Stimulated activated CD4-positive, alpha-beta T cell treated with anti-CD3 and anti-CD28 coated beads, Interleukin-1b, Interleukin-23, amount 100 ng/mL, for 24 hours (primary cell): ENCODE results near the gene FGFR3.
"Not testable (repeated sequence)": the region's sequence is repeated elsewhere in the genome, so short reads cannot be mapped to it uniquely, and the experiment has no call there.

Source experiments
- DNase-seq, 4 experiments: peaks; one replicate each; pipeline ENCODE4 v3.0.0-alpha.2; 2020; ENCODE audit warnings: low read depth in 4 of 4, low spot score in 1 of 4

FGFR3 gene

DNA sequence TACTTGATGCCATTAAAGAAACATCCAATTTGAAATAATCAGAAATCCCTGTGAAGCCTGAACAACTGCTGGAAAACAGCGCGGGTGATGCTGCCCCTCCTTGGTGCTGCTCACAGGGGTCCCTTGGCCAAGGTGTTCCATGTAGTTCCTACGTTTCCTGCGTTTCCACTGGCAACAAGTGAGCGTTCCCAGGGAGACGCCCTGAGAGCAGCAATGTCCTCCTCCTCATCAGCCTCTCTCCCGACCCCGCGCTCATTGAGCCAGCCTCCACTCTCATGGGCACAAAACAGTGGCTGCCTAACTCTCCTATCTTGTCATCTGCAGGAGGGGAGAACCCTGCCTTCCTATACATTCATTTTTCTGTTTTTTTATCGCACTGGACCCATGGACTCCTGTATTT is 44.0 kb downstream of the FGFR3 start:
- no peak for DNase-seq

DNA sequence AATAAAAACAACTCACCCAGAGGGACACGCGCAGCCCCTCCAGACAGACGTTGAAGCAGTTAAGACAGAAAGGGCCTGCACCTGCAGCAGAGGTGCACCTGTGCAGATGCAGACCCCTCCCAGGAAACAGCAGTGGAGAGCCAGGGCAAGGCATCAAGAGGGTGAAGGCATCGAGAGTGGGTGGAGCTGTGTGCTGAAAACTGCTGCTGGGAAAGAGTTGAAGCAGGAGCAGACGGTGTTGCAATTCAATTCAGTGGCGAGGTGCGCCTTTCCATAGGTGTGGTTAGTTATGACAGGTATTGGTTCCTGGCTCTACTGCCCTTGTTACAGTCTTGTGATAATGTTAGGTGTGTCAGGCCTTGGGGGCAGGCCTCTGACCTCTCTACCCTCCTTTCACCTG is 46.2 kb downstream of the FGFR3 start:
- no peak for DNase-seq

DNA sequence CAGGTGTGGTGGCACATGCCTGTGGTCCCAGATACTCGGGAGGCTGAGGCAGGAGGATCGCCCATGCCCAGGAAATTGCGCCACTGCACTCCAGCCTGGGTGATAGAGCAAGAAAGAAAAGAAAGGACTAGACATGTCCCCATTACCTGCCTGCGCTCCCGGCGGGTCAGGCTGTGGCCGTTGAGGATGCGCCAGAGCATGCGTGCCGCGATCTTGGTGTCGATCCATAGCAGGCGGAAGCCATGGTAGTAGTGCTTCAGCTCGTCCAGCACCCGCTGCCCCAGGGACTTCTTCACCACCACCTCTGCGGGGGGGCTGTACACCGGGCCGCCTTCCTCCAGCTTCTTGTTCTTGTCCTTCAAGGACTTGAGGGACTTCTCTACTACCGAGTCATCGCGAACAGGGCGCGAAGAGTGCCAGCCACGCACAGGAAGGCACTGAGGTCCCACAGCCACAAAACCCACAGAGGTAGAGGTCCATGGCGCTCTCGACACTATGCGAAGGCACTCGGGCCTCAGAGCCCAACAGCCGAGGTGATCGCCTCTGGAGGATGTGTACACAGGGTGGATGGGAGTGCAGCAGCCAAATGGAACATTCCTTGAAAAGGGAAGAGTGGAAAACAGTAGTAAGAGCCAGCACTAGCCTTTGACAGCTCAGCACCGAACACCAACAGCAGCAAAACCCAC is 48.3 kb downstream of the FGFR3 start:
- DNase-seq = no peak

DNA sequence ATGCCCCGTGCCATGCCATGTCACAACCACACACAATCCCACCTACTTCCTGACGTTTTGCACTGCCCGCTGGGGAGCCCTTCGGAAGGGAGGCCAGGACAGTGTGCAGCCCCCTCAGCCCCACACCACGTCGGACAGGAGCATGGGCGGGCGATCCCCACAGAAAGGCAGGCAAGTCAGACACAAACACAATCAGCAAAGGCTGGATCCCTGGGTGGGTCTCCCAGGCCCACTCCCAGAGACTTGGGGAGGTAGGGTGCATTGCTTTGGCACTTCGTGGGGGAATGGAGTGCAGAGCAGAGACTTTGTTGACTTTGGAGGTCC is 48.8 kb downstream of the FGFR3 start:
- DNase-seq = no peak

DNA sequence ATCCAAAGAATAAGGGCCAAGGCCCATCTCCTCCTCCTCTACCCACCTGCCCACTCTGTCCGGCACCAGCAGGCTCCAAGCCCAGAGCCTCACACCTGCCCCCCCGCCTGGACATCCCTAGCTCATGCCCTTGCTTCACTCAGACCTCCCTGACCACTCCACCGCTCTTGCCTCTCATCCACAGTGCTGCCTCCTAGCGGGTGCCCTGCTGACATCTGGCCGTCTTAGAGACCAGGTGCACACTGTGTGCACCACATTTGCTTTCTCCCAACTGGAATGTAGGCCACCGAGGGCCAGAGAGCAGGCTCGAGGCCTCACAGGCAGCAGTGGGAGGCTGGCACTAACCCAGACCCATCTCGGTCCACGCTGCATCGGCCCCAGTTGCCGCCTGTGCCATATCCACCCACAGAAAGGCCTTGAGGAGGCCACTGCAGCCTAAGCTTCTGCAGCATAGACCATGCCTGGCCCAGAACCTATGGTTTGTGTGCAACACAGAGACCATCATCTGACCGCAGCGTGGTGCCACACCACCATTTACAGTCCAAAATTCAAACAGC is 49.3 kb downstream of the FGFR3 start:
- no peak for DNase-seq

DNA sequence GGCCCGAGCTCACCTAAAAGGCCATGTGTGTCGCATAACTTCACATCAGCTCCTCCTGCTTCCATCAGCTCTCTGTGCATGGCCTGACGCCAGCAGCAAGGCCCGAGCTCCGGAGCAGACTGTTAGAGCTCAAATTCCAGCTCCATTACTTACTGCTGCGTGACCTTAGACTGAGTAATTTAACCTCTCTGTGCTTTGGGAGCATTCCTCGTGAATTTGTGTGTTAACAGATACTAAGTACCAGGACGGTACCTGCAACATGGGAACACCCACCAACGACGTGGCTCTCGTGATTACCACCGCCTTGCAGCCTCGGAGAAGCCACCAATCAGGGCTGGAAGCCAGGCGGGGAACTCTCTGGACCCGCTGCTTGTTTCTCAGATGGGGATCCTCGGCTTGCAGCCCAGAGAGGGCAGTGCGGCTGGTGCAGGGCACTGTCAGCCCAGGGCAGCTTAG is 49.9 kb downstream of the FGFR3 start:
- no peak for DNase-seq

DNA sequence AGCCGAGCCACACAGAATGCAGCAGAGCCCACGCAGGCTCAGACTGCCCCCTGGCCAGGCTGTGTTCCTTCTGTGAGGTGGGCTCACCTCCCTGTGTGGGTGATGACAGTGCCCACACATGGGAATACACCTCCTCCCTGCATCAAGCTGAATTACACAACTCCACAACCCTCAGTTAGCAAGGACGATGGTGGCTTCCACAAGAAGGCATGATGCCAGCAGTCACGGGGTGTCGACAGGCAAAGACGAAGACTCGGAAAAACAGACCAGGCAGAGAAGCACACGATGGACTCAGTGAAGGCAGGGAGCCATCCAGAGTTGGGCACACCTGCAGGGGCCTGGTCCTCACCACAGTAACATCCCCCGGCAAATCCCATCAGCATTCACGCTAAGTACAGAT is 50.8 kb downstream of the FGFR3 start:
- no peak for DNase-seq

DNA sequence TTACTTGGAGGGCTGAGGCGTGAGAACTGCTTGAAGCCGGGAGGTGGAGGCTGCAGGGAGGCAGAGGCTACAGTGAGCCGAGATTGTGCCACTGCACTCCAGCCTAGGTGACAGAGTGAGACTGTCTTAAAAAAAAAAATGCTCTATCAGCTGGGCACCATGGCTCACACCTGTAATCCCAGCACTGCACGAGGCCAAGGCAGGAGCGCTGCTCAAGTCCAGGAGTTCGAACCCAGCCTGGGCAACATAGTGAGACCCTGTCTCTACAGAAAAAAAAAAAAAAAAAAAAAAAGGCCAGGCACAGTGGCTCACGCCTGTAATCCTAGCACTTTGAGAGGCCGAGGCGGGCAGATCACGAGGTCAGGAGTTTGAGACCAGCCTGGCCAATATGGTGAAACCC is 51.5 kb downstream of the FGFR3 start:
- not testable (repeated sequence) for DNase-seq

DNA sequence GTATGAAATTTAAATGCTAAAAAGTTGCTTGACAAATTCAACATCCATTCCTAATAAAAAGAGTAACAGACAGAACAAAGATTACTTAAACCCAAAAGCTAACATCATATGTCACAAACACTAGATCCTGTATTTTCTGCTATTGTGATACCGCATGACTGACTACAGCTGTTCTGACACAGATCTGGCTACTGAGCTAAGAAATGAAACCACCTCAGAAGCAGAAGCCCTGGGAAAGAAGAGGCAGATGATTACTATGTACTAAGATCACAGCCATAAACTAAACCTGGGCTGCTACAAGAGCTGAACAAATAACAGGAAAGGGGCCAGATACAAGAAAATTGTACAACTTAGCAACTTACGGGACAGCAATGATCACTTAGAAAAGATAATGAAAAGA is 53.5 kb downstream of the FGFR3 start:
- no peak for DNase-seq

DNA sequence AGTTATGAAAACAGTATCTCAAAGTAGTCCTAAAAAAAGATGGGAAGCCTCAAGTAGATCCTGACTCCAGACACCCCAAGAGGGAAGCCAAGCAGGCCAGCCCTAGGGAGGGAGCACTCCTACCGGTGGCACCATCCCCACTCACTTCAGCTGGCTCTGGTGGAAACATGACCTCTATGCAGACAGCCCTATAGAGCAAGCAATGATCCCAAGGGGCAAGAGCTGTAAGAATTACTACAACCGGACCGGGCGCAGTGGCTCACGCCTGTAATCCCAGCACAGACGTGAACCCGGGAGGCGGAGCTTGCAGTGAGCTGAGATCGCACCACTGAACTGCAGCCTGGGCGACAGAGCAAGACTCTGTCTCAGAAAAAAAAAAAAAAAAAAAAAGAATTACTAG is 57.2 kb downstream of the FGFR3 start:
- no peak for DNase-seq

DNA sequence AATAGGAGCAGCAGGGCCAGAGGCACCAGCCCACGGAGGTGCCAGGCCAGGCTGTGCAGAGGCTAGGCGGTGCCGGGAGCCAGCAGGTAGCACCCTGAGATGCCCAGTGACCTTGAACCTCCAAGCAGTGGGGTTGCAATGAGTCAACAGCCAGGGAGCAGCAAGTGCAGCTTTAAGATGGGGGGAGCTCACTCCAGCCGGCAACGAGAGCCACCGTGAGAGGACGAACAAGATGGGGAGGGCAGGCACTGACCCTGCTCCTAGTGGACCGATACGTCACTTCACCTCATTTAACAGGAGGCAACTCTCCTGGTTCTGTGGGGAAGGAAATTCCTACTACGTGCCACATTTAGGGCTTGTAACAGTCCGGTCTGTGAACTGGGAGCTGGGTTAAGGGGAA is 58.1 kb downstream of the FGFR3 start:
- no peak for DNase-seq

DNA sequence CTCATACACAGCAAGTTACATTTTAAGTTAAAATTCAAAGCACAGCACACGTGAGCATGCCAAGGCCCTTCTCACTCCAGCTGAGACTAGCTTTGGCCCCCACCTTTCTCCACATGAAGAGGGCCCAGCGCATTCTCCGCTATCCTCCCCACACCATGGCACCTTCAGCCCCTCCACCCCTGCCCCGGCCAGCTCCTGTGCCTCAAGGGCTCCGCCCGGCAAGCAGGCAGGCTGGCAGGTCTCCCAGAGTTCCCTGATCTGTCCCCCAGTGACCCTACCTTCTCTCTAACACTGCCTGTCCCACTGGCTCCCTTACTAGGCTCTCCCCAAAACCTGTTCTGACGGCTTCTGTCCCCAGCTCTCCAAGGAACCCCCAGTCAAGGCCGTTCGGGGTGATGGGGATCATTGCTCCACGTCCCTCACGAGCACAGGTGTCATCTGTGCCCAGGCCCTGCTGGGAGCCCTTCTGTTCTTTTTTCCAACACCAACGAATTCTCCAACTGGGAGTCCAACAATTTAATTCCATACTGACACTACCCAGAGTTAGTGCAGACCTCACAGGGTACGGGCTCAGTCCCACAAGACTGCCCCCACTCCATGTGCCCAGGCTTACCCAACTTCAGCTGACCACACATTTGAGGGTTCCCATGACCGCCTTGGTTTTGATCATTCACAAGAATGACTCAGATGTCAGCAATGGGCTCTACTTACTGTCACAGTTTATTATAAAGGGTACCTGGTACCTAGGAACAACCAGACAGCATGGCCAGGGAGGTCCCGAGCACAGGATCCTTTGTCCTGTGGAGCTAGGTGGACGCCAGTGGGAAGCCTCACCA is 58.7 kb downstream of the FGFR3 start:
- no peak for DNase-seq

DNA sequence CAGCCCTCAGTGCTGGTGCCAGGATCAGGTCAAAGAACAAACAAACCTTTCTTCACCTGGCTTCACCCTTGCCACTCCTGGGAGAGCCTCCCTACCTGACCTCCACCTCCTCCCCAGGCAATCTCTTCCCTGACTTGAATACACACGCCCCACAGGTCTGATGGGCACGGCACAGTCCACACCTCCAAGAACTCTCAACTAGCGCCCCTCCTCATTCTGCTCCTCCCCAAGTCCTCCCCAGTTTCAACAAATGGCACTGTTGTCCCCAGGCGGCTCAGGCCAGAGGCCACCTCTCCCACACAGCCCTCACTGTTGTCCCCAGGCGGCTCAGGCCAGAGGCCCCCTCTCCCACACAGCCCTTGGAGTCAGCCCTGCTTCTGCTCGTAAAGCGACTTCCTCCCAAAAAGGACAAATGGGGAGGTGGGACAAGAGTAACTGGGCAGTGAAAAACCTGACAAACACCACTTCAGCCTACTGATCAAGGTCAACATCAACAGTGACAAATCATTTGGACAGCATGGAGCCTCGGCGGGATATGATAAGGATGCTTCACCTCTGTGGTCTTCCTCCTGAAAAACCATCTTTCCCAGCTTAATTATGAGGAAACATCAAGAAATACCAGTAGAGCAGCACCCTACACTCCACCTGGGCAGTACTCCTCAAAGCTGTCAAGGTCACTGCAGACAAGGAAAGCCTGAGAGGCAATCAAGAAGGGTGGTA is 60.0 kb downstream of the FGFR3 start:
- DNase-seq = no peak

DNA sequence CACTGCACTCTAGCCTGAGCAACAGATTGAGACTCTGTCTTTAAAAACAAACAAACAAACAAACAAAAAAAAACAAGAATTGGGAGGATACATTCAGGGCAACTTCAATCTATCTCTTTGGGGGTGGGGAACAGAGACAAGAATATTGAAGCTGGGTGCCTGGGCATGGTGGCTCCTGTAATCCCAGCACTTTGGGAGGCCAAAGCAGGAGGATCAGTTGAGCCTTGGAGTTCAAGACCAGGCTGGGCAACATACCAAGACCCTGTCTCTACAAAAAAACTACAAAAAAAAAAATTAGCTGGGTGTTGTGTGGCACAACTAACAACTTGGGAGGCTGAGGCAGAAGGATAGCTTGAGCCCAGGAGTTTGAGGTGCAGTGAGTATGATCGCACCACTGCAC is 61.7 kb downstream of the FGFR3 start:
- DNase-seq = no peak

DNA sequence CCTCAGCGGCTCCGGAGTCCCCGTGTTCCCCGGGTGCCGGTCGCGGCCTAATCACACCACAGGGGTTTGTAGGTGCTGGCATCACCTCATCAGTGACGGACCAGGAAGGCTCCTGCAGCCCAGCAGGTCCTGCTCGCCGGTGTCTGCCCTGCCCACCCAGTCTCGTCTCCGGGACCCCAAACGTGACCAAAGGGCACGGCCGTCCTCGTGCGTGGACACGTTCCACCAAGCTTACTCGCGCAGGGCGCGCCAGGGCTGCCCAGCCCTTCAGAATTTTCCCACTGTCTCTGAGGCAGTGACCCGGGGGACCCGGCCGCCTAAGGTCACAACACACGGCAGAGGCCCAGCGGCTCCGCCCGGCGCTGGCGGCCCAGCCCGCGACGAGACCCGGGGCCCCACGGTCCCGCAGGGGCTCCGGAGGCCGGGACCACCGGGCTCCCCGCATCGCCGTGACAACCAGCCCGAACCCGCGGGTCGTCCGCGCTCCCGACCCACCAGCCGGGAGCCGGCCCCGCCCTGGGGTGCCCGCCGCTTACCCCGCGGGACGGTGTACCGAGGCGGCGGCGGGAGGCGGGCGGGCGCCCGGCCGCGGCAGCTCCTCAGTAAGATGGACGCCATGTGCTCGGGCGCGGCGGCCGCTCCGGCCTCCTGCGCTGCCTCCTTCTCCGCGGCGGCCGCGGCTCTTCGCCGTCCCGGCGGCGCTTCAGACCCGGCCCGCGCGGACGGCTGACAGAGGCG is 62.4 kb downstream of the FGFR3 start:
- no peak for DNase-seq

DNA sequence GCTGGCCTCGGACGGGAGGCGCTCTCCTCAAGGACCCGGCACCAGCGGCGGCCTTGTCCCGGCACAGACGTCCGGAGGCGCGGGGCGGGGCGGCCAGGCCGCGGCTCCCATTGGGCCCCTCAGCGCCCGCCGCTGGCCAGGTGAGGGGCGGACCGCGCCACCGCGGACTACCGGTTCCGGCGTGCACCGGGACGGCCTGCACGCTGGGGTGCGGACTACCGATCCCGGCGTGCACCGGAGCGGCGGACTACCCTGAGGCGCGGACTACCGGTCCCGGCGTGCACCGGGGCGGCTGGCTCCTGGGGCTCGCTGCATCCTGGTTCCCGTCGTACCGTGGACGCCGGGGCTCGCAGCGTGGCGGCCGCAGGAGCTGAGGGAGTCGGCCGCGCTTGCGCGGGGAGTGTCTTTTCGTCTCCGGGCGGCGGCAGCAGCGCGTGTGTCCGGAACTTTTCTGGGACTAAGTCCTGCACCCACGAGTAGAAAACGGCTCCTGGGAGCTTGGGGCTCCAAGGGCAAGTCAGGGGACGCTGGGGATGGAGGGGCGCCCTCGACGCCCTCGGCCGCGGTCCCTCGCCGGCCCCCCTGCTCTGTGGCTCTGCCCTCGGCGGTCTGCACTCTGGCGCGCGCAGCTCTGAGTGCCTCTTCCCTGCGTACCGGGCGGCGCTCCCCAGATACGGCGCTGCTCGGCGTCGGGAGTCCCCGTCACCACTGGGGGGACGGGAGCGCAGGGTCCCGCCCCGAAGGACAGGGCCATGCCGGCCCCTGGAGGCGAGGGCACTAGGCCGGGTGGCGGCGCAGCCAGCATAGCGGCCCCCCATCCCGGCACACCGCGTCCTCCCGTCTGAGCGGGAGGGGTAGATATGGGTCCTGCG is 63.2 kb downstream of the FGFR3 start, which contains the start of gene LETM1:
LETM1 (minus strand) TSS at position 86 of the 872 bp plus-strand sequence. CDS start 206 bp downstream, outside the sequence.
- peak; percentile 81 to 95 (median 88) for DNase-seq

DNA sequence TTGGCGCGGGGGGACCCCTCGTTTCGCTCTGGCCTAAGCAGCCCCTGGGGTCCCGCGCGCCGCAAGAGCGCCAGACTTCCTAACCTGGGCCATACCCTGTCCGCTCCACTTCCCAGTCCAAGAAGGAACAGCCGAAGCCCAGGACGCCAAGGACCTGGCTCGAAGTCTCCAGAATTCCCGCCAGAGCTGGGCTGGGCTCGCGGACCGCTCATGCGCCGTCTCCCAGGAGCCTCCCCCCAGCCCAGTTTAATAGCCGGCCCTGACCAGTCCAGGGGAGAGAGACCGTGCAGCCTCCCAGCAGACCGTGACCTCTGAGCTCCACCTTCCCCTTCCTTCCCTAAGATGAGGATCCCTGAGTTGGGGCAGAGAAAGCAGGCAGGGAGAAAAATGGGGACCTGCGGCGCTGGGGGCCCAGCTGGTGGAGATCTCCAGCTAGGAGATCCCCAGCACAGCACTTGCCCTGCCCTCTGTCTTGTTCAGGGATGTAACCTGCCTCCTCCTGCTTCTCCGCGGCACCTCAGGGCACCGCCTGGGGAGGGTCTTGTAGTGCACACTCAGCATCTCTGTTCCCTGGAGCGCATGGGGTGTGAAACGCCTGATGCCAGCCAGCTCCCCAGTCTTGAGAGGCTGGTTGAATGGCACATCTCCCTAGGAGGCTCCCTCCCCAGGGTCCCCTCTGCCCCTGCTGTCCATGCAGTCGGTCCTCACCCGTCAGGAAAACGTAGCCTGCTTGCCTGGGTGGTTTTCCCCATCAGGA is 64.0 kb downstream of the FGFR3 start:
- no peak for DNase-seq

DNA sequence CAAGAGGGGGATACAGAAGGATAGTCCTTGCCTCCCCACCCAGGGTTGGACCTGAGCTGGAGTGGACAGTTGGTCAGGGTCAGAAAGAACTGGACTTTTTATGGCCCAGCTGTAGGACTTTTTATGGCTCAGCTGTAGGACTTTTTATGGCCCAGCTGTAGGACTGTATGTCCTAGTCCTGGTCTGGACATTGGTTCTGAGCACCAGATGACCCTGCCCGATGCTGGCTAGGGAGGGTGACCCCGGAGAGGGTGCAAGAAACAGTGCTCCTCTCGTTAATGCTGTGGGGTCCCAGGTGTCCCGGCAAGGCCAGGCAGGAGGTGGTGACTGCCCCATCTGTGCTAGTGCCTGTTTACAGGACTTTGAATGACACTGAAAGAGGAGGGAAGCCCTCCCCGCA is 64.8 kb downstream of the FGFR3 start:
- no peak for DNase-seq
